SHP77 treated with DMSO at 0.1 percent for 48 hours (cell line): Measurements from ENCODE around the gene FIBIN.
"Not testable (repeated sequence)": the region's sequence is repeated elsewhere in the genome, so short reads cannot be mapped to it uniquely, and the experiment has no call there.

Experiments used
- DNase-seq: peaks from one replicate; lab custom pipeline; 2025; lab: John Stamatoyannopoulos, UW

The FIBIN gene

DNA sequence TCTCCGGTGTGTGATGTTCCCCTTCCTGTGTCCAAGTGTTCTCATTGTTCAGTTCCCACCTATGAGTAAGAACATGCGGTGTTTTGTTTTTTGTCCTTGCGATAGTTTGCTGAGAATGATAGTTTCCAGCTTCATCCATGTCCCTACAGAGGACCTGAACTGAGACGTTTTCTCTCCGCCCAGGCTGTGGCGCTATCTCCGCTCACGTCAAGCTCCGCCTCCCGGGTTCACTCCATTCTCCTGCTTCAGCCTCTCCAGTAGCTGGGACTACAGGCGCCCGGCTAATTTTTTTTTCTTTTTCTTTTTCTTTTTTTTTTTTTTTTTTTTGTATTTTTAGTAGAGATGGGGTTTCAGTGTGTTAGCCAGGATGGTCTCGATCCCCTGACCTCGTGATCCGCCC is 16.7 kb upstream of the FIBIN start:
- DNase-seq: not testable (repeated sequence)

DNA sequence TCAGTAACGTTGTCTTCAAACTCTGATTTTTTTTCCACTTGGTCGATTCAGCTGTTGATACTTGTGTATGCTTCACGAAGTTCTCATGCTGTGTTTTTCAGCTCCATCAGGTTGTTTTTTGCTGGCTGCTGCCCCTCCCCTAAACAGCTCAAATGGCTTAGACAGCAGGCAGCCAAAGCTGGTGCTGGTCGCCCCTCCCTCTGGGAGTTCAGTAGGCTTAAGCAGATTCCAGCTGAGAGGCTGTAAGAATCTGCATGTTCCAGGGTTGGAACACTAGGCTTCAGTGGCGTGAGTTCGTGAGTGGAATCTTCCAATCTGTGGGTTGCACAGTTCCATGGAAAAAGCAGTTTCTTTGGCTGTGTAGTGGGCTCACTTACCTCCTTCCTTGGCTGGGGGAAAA is 10.3 kb upstream of the FIBIN start:
- no peak for DNase-seq

DNA sequence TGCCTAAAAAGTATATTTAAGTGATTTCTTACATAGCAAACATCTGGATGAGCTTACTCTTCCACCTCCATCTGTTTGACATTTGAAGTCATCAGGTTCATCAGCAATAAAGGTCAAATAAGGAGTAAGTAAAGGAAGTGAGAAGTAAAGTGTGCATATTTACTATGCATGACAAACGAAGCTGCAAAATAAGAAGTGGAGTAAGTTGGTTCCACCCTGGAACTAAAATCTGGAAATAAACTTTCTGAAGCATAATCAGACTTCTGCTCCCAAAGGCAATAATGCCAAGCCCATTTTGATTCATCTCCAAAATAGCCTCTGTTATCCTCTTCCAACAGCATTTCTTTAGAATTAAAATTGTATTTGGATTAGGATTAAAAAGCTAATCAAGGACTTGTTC is 8.4 kb upstream of the FIBIN start:
- DNase-seq: no peak

DNA sequence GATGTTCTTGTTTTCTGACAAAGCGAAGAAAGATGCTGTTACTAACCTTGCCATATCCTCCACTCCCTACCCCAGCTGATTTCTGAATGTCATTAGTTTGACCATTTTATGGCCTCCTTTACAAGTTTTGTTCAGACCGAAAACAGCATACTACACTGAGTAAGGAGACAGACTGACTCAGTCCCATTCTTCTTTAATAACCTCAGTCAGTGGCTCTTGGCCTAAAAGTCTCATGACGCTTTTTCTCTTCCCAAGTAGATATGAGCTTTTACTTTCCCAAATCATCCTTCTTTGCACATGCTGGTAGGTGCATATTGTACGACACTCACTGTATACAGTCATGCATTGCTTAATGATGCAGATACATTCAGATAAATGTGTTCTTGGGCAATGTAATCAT is 8.0 kb upstream of the FIBIN start:
- DNase-seq: no peak

DNA sequence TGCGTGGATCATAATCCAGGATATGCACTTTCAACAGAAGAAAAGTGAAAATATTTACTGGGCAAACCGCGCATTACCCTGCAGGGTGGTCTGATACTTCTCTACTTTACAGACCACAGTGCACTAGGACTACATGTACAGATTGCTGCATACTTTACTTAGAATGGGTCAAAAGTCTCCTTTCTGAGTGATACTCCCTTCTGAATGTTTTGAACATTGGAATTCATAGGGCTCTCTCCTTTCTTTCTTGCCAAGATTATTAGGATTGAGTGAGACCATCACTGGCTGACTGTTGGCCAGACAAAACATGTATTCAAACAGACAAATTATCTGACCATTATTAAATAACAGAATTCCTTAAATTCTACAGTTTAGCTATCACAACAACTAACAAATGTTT is 6.6 kb upstream of the FIBIN start:
- DNase-seq: no peak

DNA sequence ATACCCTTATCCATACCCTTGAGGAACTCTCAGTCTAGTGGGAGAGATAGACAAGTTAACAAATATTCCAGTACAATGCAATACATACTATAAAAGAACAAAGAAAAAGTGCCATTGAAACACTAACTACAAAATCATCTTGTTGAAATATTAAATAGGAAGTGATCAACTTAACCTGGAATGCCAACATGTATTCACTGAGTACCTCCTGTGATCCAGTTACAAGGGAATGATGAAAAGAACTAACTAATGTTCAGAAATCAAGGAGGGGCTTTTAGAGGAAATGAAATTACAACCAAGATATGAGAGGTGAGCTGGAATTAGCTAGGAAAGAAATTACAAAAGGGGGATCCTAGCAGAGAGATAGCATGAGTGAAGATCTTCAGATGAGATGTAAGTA is 6.2 kb upstream of the FIBIN start:
- no peak for DNase-seq

DNA sequence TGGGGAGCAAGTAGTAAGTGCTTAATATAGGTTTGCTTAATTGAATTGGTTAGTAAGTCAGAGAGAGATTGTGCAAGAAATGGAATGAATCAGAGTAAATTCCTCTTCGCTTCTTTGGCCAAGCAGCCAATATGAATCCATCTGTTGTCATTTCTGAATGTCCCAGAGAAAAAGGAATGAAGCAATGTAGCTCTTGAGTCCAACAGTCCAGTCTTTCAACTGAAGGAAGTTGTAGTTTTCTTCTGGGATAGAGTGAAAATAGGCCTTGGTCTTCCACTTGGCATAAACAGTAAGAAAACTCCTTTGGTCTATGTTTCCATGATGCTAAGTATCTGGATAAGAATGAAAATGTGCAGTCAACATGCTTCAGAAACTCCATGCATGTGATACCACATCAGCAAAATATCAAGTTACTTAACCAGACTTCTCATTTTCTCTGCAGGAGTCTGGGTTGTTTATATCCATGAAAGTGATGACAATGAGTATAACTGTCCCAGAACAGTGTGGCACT is 1.8 kb upstream of the FIBIN start:
- DNase-seq: no peak

- DNase-seq: no peak
These were observed 751 bp downstream of the FIBIN start for GRCh38 chr11:26994631-26995095.

GRCh38 chr11:26995701-26996460 is 2.0 kb downstream of the FIBIN start:
- no peak for DNase-seq

- no peak for DNase-seq
These were observed 3.5 kb downstream of the FIBIN start for GRCh38 chr11:26997378-26997777.

GRCh38 chr11:27001136-27001730 is 7.3 kb downstream of the FIBIN start:
- not testable (repeated sequence) for DNase-seq

- no peak for DNase-seq
These were observed 8.5 kb downstream of the FIBIN start for GRCh38 chr11:27002431-27002830.

GRCh38 chr11:27002838-27003237 is 8.9 kb downstream of the FIBIN start:
- no peak for DNase-seq

GRCh38 chr11:27004103-27004502 is 10.2 kb downstream of the FIBIN start:
- no peak for DNase-seq

DNA sequence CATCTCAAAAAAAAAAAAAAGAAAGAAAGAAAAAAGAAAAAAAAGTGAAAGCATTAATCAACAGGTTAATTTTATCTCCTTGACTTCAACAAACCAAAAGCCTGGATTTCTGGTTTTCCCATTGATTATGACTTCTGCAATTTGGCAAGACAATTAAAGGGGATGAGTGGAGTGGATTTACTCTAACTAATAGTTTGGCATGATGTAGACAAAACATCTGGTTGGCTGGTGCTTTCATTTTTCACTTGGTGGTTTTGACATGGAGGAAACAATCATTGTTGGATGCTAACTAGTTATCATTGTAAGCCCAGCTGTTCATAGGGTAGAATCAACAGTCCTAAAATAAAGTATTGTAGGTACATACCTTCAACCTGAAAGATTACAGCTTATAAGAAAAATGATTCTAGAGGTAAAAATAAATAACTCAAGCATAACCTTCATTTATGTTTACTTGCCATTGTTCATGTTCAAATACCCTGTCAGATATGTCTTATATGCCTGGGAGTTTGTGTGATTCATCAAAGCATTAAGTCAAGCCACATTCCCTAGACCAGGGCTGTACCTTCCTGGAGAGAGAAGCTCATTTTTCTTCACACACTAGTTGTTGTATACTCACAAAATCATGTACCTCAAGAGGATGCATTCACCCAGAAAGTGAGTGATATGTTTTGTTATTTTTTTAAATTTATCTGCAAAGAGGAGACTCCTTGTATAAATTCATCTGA is 15.1 kb downstream of the FIBIN start:
- no peak for DNase-seq

DNA sequence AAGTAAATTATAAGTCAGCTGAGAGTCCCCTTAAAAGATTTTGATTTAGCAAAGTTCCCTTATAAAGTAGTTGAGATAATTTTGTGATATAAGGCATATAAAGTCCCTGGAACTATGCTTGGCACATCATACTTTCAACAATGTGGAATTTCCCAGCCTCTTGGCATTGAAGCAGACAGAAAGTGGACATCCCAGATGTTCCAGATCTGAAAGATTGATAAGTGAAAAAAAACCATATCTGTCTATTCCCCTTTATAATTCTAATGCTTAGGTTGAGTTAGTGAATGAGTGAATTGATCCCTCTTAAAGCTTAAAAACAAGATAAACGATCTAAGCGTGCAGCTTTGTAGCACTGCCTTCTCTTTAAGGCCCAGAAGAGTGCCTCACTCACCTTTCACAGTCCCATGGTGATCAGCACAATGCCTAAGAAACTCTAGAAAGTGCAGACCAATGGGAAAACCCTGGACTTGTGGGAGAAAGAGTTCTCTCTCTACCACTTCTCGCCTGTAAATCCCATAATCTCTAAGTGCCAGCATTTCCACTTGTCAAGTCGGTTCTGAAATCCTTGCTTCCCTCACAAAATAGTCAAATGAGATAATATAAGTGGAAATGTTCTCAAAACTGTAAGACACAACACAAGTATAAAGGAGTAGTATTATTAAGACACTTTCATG is 17.8 kb downstream of the FIBIN start:
- no peak for DNase-seq

DNA sequence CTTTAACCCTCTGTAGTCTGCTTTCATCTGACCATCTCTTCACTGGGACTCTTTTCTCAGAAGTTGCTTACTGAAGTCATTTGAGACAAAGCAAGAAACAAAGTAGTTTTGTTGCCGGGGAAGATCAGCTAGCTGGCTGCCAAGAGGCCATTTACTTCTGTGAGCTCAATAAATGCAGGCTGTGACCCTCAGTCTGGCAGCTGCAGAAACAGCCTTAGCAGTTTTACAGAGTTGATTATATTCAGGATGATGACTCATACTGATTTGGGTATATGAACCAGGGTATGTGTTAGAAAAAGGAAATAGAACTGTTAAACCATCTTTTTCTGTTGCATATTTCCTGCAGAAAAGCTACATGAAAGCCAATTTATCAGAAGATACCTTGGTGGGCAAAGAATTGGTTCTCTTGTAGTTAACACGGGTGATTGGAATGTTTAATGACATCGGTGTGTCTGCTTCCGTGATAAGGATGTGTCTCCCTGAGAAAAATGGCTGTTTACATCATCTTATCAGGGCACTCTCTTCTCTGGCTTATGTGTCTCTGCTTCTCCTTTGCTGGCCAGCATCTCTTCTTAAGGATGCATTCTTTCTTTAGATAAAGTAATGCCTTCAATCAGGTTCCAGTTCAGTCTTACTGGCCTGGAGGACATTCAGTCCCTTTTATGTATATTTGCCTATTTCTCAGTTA is 18.5 kb downstream of the FIBIN start:
- no peak for DNase-seq

DNA sequence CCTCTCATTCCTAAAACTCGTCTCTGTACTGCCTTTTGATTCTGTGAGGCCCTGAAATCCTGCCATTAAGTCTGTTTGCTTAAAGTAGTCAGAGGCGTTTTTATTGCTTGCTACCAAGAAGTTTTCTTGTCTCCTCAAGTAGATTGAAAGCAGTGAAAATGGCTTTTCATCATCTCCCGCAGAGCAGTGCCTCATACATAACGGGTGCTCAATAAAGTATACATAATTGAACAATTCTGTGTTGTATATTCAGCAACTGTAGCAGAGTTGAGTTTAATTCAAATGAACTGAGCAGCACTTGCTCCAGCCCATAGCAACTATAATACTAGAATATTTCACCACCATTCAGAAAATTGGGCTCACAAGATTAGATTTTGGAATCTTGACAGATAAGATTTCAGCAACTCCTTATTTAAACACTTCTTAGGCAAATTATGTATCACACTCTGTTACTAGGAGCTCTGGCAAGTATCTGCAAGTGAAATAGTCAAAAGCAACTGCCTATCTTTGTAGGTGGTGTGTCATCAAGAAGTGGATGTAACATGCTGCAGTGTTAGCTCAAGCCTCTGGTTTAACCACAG is 20.0 kb downstream of the FIBIN start:
- DNase-seq: no peak

GRCh38 chr11:27018902-27019529 is 25.1 kb downstream of the FIBIN start:
- no peak for DNase-seq

DNA sequence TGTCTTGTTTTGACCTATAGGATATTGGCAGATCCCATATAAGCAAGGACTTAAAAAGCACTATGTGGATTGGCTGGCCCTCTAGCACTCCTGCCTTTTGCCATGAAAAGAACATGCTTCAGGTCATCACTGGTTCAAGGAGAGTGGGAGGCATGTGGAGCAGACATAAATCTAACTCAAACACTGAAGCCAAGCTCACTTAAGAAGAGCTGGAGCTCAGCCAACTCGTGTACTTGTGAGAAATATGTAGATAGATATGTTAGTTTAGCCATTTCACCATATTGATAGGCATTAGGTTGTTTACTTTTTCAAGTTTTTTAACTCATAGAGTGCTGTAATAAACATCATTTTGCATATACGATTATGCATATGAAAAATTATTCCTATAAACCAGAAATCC is 26.8 kb downstream of the FIBIN start:
- no peak for DNase-seq
